MCF 10A (cell line): ENCODE measurements around the gene NOL4L. TPM values are rescaled to one million over a fixed set of nuclear protein-coding genes. Genes with fewer than 3 reads are reported as not detected.
A peak's percentile ranks its signal among the peaks of the same experiment; 100 is the strongest.

ENCODE experiments used
- BruUV-seq: library from RNA; stranded (reverse); fragments of 400-500 nt; replicated peaks from 2 replicates; lab custom pipeline; 2021; lab: Mats Ljungman, UMichigan
- CTCF ChIA-PET: fragments of 300-600 bp; sonication (Branson Sonifier 250); formaldehyde crosslinking; extraction: SDS; loops from one replicate; lab custom pipeline; 2021; ENCODE audit warnings: antibody characterized with exemption, inconsistent platforms; lab: Yijun Ruan, JAX
- POLR2A ChIA-PET: fragments of 300-600, 350-650 bp; sonication (Branson Sonifier 250); formaldehyde crosslinking; extraction: SDS; loops from one replicate; lab custom pipeline; 2020; ENCODE audit warnings: antibody characterized with exemption, inconsistent platforms; lab: Yijun Ruan, JAX
- DNase-seq: peaks from one replicate; pipeline ENCODE4 v3.0.0-alpha.2; 2018; ENCODE audit not compliant: unreplicated experiment
- H3K27ac Mint-ChIP-seq: one replicate; pipeline ENCODE4 v1.8.0; 2022; ENCODE audit warnings: mild to moderate bottlenecking, low read depth, mixed read lengths; ENCODE audit not compliant: unreplicated experiment
- H3K27me3 Mint-ChIP-seq: one replicate; pipeline ENCODE4 v1.8.0; 2022; ENCODE audit warnings: mixed read lengths; ENCODE audit not compliant: insufficient read depth, unreplicated experiment
- H3K36me3 Mint-ChIP-seq: one replicate; pipeline ENCODE4 v1.8.0; 2022; ENCODE audit warnings: mild to moderate bottlenecking, moderate library complexity, mixed read lengths; ENCODE audit not compliant: insufficient read depth, unreplicated experiment
- H3K4me1 Mint-ChIP-seq: one replicate; pipeline ENCODE4 v1.8.0; 2022; ENCODE audit warnings: mixed read lengths; ENCODE audit not compliant: insufficient read depth, unreplicated experiment
- H3K4me3 Mint-ChIP-seq: one replicate; pipeline ENCODE4 v1.8.0; 2022; ENCODE audit warnings: mild to moderate bottlenecking, moderate library complexity, mixed read lengths; ENCODE audit not compliant: unreplicated experiment
- H3K9me3 Mint-ChIP-seq: one replicate; pipeline ENCODE4 v1.8.0; 2022; ENCODE audit warnings: mixed read lengths; ENCODE audit not compliant: unreplicated experiment
- CTCF ChIP-seq: fragments of 200-600 bp; IDR thresholded peaks from one replicate; pipeline ENCODE4 v1.8.0; 2022; ENCODE audit warnings: antibody characterized with exemption, mild to moderate bottlenecking; ENCODE audit not compliant: unreplicated experiment
- intact Hi-C: fragments of 100-400 bp; cut with micrococcal nuclease; formaldehyde crosslinking; loops from 2 replicates; pipeline ENCODE4 v1.14.1; 2022
- total RNA-seq: library from RNA; stranded (reverse); gene quantifications from 2 replicates; pipeline ENCODE4 v1.2.3, GENCODE V29; 2022

Gene NOL4L
- total RNA-seq, 1 experiment from 2014 or later = 3.3 TPM

- no peak overlapping the region for H3K27ac Mint-ChIP-seq
- no peak for TF ChIP-seq CTCF
- H3K4me1 Mint-ChIP-seq = peaks cover 5% of the 10 kb centered on the region
- BruUV-seq = no TSS peak
- ChIA-PET CTCF (interaction anchor here (1.0 to 1.8 kb wide), 3 partner anchors 17 to 114 kb away, joined by 3 to 8 read pairs (median 4); no protein-coding TSS in a partner anchor), POLR2A (no interaction called here)
- no peaks in the 10 kb centered on the region for H3K36me3 Mint-ChIP-seq
- no peaks in the 10 kb centered on the region for H3K9me3 Mint-ChIP-seq
- intact Hi-C loops = no loop called here
- H3K4me3 Mint-ChIP-seq = no peak overlapping the region
- peaks cover 13% of the 10 kb centered on the region for H3K27me3 Mint-ChIP-seq
- no peak for DNase-seq
These were observed 46.6 kb downstream of the NOL4L start for GRCh38 chr20:32538526-32538939.

- POLR2A ChIA-PET = no interaction called here
These were observed 47.2 kb downstream of the NOL4L start for GRCh38 chr20:32537657-32538525.

GRCh38 chr20:32536851-32537656 is 48.1 kb downstream of the NOL4L start:
- intact Hi-C loops = no loop called here
- Mint-ChIP-seq H3K27me3 (peaks cover under 1% of the 10 kb centered on the region), H3K9me3 (no peaks in the 10 kb centered on the region), H3K4me1 (peaks cover 5% of the 10 kb centered on the region), H3K27ac (no peak overlapping the region), H3K36me3 (no peaks in the 10 kb centered on the region), H3K4me3 (peak overlapping the region; percentile 75)
- TF ChIP-seq CTCF = no peak
- no peak for DNase-seq
- ChIA-PET POLR2A (no interaction called here), CTCF (interaction anchor here (0.6 to 3.0 kb wide), 3 partner anchors 12 to 1110 kb away, joined by 3 to 8 read pairs (median 4); no protein-coding TSS in a partner anchor)
- no TSS peak for BruUV-seq

More at GRCh38 chr20:32537657-32538525, 47.2 kb downstream of the NOL4L start:
- H3K4me3 Mint-ChIP-seq = peak overlapping the region; percentile 75
- CTCF ChIA-PET = interaction anchor here (0.6 to 1.8 kb wide), 4 partner anchors 13 to 1109 kb away, joined by 3 to 8 read pairs (median 4); no protein-coding TSS in a partner anchor
- no peak for DNase-seq
- no peaks in the 10 kb centered on the region for H3K9me3 Mint-ChIP-seq
- intact Hi-C loops = no loop called here
- H3K4me1 Mint-ChIP-seq = peaks cover 5% of the 10 kb centered on the region
- H3K27ac Mint-ChIP-seq = no peak overlapping the region
- peaks cover 9% of the 10 kb centered on the region for H3K27me3 Mint-ChIP-seq
- no peak for TF ChIP-seq CTCF
- BruUV-seq = no TSS peak
- no peaks in the 10 kb centered on the region for H3K36me3 Mint-ChIP-seq
